ENCODE measurements around the gene PARD6B. TPM values are rescaled to one million over a fixed set of nuclear protein-coding genes. Genes with fewer than 3 reads are reported as not detected.

The PARD6B gene
- total RNA-seq, 1 experiment from 2014 or later = 153 TPM

DNA sequence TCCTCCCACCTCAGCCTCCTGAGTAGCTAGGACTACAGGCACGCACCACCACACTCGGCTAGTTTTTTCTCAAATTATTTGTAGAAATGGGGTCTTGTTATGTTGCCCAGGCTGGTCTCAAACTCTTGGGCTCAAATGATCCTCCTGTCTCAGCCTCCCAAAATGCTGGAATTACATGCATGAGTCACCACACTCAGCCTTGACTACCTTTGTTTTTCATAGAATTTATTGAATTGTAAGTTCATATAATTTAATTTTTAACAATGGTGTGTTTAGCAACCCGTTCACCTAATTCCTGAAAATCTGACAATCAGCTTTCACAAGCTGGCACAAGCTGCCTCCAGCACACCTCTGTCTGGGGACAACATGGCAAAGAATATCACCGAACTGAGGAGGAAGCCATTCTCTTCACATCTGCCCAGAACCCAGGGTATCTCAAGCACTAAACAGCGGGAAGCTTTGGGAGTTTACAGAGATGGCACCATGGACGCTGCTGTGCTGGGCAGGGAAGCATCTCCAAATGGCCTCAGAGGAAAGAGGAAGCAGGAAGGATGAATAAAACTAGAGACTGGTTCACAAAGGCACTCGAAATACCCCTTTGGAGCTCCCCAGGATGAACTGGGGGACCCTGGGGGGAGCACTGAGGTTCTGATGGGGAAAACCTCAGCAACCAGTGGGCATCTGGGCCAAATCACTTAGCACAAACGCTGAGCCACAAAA is 43.0 kb upstream of the PARD6B start:
- intact Hi-C loops (cut with micrococcal nuclease; ENCODE audit: unreplicated experiment) = no loop called here
- H3K9me3 ChIP-seq = no peaks in the 10 kb centered on the region
- Mint-ChIP-seq H3K9me3 (ENCODE audit: unreplicated experiment) (no peaks in the 10 kb centered on the region), H3K27ac (ENCODE audit: unreplicated experiment) (no peak overlapping the region), H3K4me3 (ENCODE audit: unreplicated experiment) (no peak overlapping the region), H3K4me1 (ENCODE audit: low read depth, unreplicated experiment) (peaks cover 18% of the 10 kb centered on the region), H3K36me3 (ENCODE audit: insufficient read depth, unreplicated experiment) (no peaks in the 10 kb centered on the region), H3K27me3 (ENCODE audit: insufficient read depth, unreplicated experiment) (no peaks in the 10 kb centered on the region)
- no peak for DNase-seq
- H3K27me3 ChIP-seq (replicated peaks; ENCODE audit: control insufficient read depth, insufficient read depth, low read length) = no peaks in the 10 kb centered on the region
- no peaks in the 10 kb centered on the region for H3K36me3 ChIP-seq (ENCODE audit: control insufficient read depth, insufficient read depth, low read length)
- H3K4me1 ChIP-seq = peaks cover 18% of the 10 kb centered on the region
- TF ChIP-seq, protein P1, sequence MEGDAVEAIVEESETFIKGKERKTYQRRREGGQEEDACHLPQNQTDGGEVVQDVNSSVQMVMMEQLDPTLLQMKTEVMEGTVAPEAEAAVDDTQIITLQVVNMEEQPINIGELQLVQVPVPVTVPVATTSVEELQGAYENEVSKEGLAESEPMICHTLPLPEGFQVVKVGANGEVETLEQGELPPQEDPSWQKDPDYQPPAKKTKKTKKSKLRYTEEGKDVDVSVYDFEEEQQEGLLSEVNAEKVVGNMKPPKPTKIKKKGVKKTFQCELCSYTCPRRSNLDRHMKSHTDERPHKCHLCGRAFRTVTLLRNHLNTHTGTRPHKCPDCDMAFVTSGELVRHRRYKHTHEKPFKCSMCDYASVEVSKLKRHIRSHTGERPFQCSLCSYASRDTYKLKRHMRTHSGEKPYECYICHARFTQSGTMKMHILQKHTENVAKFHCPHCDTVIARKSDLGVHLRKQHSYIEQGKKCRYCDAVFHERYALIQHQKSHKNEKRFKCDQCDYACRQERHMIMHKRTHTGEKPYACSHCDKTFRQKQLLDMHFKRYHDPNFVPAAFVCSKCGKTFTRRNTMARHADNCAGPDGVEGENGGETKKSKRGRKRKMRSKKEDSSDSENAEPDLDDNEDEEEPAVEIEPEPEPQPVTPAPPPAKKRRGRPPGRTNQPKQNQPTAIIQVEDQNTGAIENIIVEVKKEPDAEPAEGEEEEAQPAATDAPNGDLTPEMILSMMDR (IDR thresholded peaks at IDR 0.05; ENCODE audit: insufficient read depth in 1 of 2, low read depth in 1 of 2, low read length in 1 of 2, severe bottlenecking in 1 of 2, unreplicated experiment in 1 of 2) = no peak
- POLR2A ChIA-PET = interaction anchor here (0.6 kb wide), 2 partner anchors 242 to 243 kb away, joined by 4 to 5 read pairs; partner anchors contain the start of gene ADNP
- no TSS peak for BruUV-seq (replicated peaks)
- no peak overlapping the region for H3K4me3 ChIP-seq (ENCODE audit: low read depth, low read length)
- CTCF ChIA-PET = interaction anchor here (0.7 kb wide), 1 partner anchor 105 kb away, joined by 3 read pairs; no protein-coding TSS in a partner anchor

DNA sequence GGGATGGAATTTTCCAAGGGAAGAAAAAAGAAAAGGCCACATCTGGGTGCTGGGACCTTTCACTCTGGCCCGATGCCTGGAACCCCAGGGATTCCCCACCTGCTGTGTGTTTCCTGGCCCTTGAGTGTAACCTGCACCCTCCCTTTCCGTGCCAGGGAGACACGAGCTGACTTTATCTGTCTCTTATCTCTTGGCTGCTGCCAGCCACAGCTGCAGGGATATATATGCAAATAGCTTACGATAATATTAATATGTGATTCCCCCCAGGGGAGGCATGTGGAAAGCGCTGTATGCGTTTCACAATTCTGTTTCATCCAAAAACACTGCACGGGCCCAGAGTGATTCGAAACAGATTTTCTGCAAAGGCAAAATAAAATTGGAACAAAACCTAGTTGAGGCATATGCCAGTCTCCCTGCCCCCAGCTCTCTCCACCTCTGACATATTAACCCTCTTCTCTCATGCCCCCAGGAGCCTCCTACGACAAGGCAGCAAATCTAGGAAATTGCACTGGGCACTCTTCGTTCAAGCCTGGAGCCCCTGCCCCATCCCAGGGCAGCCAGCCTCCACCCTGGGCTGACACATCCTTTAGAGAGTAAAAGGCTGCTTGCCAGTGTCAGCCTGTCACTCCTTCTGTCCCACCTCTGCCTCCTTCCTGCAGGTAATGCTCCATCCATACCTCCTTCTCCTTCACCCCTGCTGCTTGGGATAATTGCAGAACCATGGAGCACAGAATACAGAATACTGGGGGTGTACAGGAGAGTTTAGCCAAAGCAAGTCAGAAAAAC is 41.3 kb upstream of the PARD6B start:
- no peaks in the 10 kb centered on the region for H3K9me3 ChIP-seq
- Mint-ChIP-seq H3K4me1 (ENCODE audit: low read depth, unreplicated experiment) (peaks cover 20% of the 10 kb centered on the region), H3K27ac (ENCODE audit: unreplicated experiment) (no peak overlapping the region), H3K27me3 (ENCODE audit: insufficient read depth, unreplicated experiment) (no peaks in the 10 kb centered on the region), H3K36me3 (ENCODE audit: insufficient read depth, unreplicated experiment) (no peaks in the 10 kb centered on the region), H3K9me3 (ENCODE audit: unreplicated experiment) (no peaks in the 10 kb centered on the region), H3K4me3 (ENCODE audit: unreplicated experiment) (no peak overlapping the region)
- ChIA-PET CTCF (interaction anchor here (0.6 to 3.0 kb wide), 5 partner anchors 11 to 60 kb away, joined by 3 to 14 read pairs (median 3); no protein-coding TSS in a partner anchor), POLR2A (interaction anchor here (0.5 kb wide), 2 partner anchors 13 to 27 kb away, joined by 3 to 5 read pairs; no protein-coding TSS in a partner anchor)
- H3K4me3 ChIP-seq (ENCODE audit: low read depth, low read length) = no peak overlapping the region
- intact Hi-C loops (cut with micrococcal nuclease; ENCODE audit: unreplicated experiment) = no loop called here
- H3K36me3 ChIP-seq (ENCODE audit: control insufficient read depth, insufficient read depth, low read length) = no peaks in the 10 kb centered on the region
- TF ChIP-seq, protein P1 (IDR thresholded peaks at IDR 0.05; ENCODE audit: insufficient read depth in 1 of 2, low read depth in 1 of 2, low read length in 1 of 2, severe bottlenecking in 1 of 2, unreplicated experiment in 1 of 2) = no peak
- H3K4me1 ChIP-seq = peaks cover 21% of the 10 kb centered on the region
- BruUV-seq (replicated peaks) = no TSS peak
- DNase-seq = no peak
- no peaks in the 10 kb centered on the region for H3K27me3 ChIP-seq (replicated peaks; ENCODE audit: control insufficient read depth, insufficient read depth, low read length)
